Epithelial cell of prostate (primary cell): ENCODE results near the gene CARD14.
"Not testable (repeated sequence)": the region's sequence is repeated elsewhere in the genome, so short reads cannot be mapped to it uniquely, and the experiment has no call there.

Experiments
- DNase-seq: peaks from one replicate; pipeline ENCODE4 v3.0.0-alpha.2; 2011; ENCODE audit warnings: low read depth, low spot score
- H3K27ac ChIP-seq: fragments of 450-650 bp; 2 replicates; pipeline ENCODE4 v1.5.1; 2017; ENCODE audit warnings: mild to moderate bottlenecking

Gene CARD14

DNA sequence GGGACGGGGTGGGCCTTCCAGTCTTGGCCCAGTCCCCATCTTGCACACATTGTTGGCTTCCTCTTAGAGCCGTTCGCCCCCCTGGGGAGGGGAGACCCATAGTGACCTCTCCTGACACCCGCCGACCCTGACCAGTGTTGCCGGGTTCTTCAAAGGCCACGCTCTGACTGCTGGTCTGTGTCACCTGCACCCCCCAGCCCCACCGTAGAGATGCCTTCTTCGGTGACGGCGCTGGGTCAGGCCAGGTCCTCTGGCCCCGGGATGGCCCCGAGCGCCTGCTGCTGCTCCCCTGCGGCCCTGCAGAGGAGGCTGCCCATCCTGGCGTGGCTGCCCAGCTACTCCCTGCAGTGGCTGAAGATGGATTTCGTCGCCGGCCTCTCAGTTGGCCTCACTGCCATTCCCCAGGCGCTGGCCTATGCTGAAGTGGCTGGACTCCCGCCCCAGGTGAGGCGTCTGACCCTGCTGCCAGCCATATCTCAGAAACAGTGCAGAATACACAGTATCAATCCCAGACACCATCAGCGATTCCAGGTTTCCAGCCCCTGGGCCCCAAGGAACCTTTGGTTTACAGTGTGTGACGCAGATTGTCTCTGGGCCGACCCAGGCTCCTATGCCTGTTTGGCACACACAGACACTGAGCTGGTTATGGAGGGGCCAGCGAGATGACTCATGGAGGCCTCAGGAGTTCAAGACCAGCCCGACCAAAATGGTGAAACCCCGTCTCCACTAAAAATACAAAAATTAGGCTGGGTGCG is 51.7 kb downstream of the CARD14 start:
- H3K27ac ChIP-seq: no peak overlapping the region
- no peak for DNase-seq

- no peak for DNase-seq
Observed at GRCh38 chr17:80222376-80223141, 52.7 kb downstream of the CARD14 start.

GRCh38 chr17:80223142-80223815 is 53.4 kb downstream of the CARD14 start:
- no peak overlapping the region for H3K27ac ChIP-seq
- DNase-seq: no peak

More at GRCh38 chr17:80222376-80223141, 52.7 kb downstream of the CARD14 start:
- no peak overlapping the region for H3K27ac ChIP-seq

GRCh38 chr17:80223838-80224497 is 54.1 kb downstream of the CARD14 start:
- H3K27ac ChIP-seq: no peak overlapping the region

DNA sequence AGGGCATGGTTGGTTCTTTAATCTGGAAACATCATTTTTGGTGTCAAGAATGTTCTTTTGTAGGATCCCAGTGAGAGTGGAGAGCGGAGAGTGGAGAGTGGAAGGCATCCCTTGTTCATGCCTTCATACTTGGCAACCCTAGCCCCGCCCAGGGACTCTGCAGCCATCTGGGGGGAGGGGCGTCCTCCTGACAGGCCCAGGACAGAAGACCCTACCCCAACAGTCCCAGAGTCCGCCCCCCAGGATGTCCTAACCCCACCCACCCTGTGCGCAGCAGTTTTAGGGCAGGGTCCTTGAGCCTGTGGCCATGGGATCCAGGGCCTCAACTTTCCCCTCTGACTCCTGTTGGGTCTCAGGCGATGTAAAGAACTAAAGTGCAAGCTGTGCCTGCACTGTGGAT is 54.9 kb downstream of the CARD14 start:
- no peak for DNase-seq
- H3K27ac ChIP-seq: no peak overlapping the region

More at GRCh38 chr17:80223838-80224497, 54.1 kb downstream of the CARD14 start:
- no peak for DNase-seq

DNA sequence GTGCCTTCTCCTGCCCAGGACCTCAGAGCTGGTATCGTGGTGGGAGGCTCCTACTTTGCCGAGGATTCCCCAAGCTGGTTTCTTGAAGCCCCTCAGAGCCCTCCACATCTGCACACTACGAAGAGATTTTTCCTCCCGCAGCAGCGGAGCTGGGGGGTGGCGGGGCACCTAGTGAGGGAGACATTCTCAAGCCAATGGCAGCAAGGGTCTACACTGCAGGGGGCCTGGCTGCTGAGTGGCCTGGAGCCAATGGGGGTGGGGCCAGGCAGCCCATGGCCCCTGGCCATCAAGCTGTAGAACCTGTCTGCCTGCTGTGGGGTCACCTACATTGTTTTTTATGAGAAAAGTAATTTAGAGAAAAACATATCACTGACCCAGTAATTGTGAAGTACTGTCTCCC is 55.4 kb downstream of the CARD14 start:
- no peak overlapping the region for H3K27ac ChIP-seq
- no peak for DNase-seq

- no peak for DNase-seq
- H3K27ac ChIP-seq: no peak overlapping the region
Observed at GRCh38 chr17:80227156-80227555, 57.3 kb downstream of the CARD14 start.

GRCh38 chr17:80227666-80228065 is 57.8 kb downstream of the CARD14 start:
- no peak for DNase-seq
- no peak overlapping the region for H3K27ac ChIP-seq

GRCh38 chr17:80228477-80228876 is 58.6 kb downstream of the CARD14 start:
- DNase-seq: no peak
- no peak overlapping the region for H3K27ac ChIP-seq

- DNase-seq: no peak
- no peak overlapping the region for H3K27ac ChIP-seq
Observed at GRCh38 chr17:80229011-80229410, 59.2 kb downstream of the CARD14 start.

DNA sequence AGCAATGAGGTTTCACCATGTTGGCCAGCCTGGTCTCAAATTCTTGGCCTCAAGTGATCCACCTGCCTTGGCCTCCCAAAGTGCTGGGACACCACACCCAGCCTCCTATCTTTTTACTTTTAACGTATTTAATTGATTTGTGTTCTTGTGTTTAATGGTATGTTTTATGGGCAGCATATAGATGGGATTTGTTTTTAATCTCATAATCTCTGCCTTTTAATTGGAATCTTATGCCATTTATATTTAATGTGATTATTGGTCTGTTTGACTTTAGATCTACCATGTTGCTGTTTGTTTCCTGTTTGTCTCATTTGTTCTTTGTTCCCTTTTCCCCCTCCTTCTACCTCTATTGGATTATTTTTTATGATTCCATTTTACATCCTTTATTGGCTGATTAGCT is 62.6 kb downstream of the CARD14 start:
- DNase-seq: no peak
- no peak overlapping the region for H3K27ac ChIP-seq

- no peak overlapping the region for H3K27ac ChIP-seq
- no peak for DNase-seq
Observed at GRCh38 chr17:80233202-80233601, 63.4 kb downstream of the CARD14 start.

DNA sequence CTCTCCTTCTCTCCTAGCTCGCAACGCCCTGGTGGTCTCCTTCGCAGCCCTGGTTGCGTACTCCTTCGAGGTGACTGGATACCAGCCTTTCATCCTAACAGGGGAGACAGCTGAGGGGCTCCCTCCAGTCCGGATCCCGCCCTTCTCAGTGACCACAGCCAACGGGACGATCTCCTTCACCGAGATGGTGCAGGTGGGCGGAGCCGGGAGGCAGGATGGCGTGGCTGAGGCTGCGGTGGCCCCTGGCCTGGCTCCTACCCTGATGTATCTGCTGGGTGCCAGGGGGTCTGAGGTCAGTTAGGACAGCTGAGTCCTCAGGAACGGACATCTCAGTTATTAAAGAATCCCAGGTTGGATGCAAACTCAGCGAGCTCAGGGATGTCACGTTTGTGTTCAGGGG is 67.1 kb downstream of the CARD14 start:
- H3K27ac ChIP-seq: no peak overlapping the region
- no peak for DNase-seq

- no peak for DNase-seq
- H3K27ac ChIP-seq: no peak overlapping the region
Observed at GRCh38 chr17:80237386-80237785, 67.6 kb downstream of the CARD14 start.

DNA sequence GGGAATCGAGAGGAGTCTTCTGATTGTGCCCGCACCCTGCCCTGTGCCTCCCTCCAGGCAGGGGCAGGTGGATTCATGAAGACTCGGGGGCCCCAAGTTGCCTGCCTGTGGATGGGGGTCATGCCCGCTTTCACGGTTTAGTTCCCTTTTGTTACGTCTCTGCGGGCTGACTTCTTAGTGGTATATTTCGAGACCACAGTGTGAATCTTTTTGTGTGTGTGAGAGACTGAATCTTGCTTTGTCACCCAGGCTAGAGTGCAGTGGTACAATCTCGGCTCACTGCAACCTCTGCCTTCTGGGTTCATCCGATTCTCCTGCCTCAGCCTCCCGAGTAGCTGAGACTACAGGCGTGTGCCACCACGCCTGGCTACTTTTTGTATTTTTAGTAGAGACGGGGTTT is 72.7 kb downstream of the CARD14 start:
- DNase-seq: no peak

DNA sequence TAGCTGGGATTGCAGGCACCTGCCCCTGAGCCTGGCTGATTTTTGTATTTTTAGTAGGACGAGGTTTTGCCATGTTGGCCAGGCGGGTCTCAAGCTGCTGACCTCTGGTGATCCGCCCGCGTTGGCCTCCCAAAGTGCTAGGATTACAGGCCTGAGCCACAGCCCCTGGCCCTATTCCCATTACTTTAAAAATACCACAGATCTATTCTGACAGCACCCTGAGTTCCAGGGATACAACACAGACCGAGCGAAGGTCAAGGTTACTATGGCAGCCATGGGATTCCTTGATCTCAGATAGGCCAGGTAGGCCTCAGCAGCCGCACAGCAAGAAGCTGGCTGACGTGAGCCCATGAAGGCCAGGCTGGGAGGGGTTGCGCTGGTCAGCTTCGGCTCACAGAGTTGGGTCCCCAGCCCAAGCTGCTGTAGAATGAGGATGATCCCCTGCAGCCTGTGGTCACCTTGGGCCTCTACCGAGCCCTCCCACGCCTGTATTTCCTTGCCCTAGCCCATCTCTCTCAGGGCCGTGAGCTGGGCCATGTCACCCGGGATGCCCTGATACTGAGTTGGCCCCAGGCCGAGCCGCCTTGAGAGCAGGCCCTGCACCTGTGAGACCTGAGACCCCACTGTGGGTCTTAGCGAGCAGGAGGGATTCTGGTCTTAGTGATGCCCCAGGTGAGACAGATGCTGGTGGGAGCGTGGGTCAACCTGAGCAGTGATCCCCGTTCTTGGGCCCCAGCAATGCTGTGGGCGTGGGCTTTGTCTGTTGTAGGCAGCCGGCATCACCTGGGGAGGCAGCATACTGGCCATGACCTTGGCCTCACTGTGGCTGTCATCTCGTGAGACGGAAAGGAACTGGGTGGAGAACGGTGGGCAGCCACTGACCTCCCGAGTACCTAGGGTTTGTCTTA is 74.0 kb downstream of the CARD14 start:
- no peak for DNase-seq
- no peak overlapping the region for H3K27ac ChIP-seq

More for the DNA sequence above, 72.7 kb downstream of the CARD14 start:
- H3K27ac ChIP-seq: no peak overlapping the region

GRCh38 chr17:80244448-80244847 is 74.6 kb downstream of the CARD14 start:
- DNase-seq: not testable (repeated sequence)

DNA sequence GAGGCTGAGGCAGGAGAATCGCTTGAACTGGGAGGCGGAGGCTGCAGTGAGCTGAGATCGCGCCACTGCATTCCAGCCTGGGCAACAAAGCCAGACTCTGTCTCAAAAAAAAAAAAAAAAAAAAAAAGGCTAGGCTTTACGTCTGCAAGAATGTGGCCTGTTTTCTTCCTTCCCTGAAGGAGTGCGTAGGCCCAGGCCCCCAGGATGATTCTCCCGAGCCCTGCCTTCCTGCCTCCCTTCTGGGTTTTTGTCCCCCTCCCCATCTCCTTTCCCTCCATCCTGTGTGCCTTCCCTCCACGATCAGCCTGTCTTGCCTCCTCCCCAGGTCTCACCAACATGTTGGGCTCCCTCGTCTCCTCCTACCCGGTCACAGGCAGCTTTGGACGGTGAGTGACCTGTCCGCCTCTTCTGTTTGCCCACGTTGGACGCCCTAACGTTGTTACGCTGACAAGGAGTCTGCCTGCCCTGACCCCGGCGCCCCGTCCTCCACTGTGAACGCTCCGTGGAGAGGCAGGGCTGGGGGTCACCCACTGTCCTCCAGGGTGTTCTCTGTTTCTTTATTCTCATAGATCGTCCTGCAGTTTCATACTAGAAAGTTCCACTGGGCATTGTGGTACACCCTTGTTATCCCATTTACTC is 75.2 kb downstream of the CARD14 start:
- no peak overlapping the region for H3K27ac ChIP-seq
- no peak for DNase-seq

More at GRCh38 chr17:80244448-80244847, 74.6 kb downstream of the CARD14 start:
- H3K27ac ChIP-seq: not testable (repeated sequence)
